ENCODE data around the gene CALHM6.
A peak's percentile ranks its signal among the peaks of the same experiment; 100 is the strongest.

Gene CALHM6

DNA sequence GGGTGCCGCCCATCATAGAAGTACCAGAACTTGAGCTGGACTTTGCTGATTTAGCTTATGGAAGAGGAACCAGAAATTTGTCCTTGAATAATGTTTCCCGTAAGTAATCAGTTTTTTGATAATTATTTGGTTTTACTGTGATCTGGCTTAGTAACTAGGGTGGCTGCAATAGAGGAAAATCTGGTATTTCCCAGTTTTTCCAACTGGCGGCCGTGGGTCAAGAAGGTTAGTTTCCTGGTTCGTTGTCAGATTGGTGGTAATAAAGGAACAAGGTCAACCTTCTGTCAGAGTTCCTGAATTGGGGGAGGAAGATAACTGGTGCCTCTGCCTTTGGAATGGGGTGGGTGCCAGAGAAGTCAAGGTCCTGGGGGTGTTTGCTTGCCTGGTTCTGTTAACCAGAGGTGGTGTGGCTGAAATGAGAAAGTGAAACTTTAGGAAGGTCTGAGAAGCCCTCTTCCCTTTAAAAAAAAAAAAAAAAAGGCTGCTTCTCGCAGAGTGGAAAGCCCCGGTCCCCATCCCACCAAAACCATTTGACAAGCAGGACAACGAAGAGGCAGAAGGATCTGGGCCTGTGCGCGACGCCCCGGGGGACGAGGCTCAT is at the start of gene CALHM6:
Gene CALHM6 (plus strand): TSS at position 45 of the 601 bp plus-strand sequence. CDS start 555 bp downstream, at position 600.
- no peaks in the 10 kb centered on the region for H3K9me3 ChIP-seq (ENCODE audit: insufficient read depth, low read length)
- H3K4me3 ChIP-seq (ENCODE audit: insufficient read length, low read depth) = peak within 1 kb of the TSS; percentile 51
- H3K36me3 ChIP-seq (ENCODE audit: insufficient read depth, insufficient read length, low read length) = no peaks in the 10 kb centered on the region
- peak; percentile 8 for DNase-seq (ENCODE audit: low read depth, low spot score)
- H3K4me1 ChIP-seq (ENCODE audit: insufficient read depth, insufficient read length) = no peaks in the 10 kb centered on the region
- H3K27me3 ChIP-seq (ENCODE audit: insufficient read depth, insufficient read length) = peaks cover 43% of the 10 kb centered on the region
- TF ChIP-seq SUZ12 (IDR thresholded peaks at IDR 0.05; ENCODE audit: extremely low read depth, insufficient read depth, insufficient read length) (no peak), YY1 (IDR thresholded peaks at IDR 0.05; ENCODE audit: insufficient read depth, insufficient read length) (no peak), ZNF274 (IDR thresholded peaks at IDR 0.05; ENCODE audit: low read depth, low read length) (no peak)
- peak within 1 kb of the TSS; percentile 72 for H3K9ac ChIP-seq (ENCODE audit: insufficient read length, low read depth)

- Histone ChIP-seq H3K9me3 (ENCODE audit: insufficient read depth, low read length) (no peaks in the 10 kb centered on the region), H3K36me3 (ENCODE audit: insufficient read depth, insufficient read length, low read length) (no peaks in the 10 kb centered on the region), H3K4me3 (ENCODE audit: insufficient read length, low read depth) (no peak overlapping the region), H3K4me1 (ENCODE audit: insufficient read depth, insufficient read length) (no peaks in the 10 kb centered on the region), H3K9ac (ENCODE audit: insufficient read length, low read depth) (no peak overlapping the region), H3K27me3 (ENCODE audit: insufficient read depth, insufficient read length) (no peaks in the 10 kb centered on the region)
- no peak for DNase-seq (ENCODE audit: low read depth, low spot score)
- TF ChIP-seq YY1 (IDR thresholded peaks at IDR 0.05; ENCODE audit: insufficient read depth, insufficient read length) (no peak), ZNF274 (IDR thresholded peaks at IDR 0.05; ENCODE audit: low read depth, low read length) (no peak), SUZ12 (IDR thresholded peaks at IDR 0.05; ENCODE audit: extremely low read depth, insufficient read depth, insufficient read length) (no peak)
Measured at GRCh38 chr6:116412270-116412669, 48.9 kb upstream of the CALHM6 start.

DNA sequence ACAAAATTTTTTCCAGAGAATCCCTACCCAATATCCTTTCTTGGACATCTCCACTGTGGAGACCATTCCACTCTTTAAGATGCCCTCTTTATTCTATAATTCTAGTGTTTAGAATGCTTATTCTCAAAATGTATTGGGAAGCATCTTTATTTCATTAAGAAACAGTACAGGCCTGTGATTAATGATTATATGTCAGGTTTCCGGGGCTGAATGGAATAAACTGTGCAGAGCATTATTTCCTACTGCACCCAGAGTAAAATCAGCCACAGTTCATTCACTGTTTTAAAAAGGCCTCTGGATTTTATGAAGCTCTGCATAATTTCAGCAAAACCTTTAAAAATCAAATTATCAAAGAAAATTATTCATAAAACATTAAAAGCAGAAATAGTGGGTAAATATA is 47.8 kb upstream of the CALHM6 start:
- no peak for DNase-seq (ENCODE audit: low read depth, low spot score)
- no peaks in the 10 kb centered on the region for H3K36me3 ChIP-seq (ENCODE audit: insufficient read depth, insufficient read length, low read length)
- H3K9me3 ChIP-seq (ENCODE audit: insufficient read depth, low read length) = no peaks in the 10 kb centered on the region
- no peak overlapping the region for H3K4me3 ChIP-seq (ENCODE audit: insufficient read length, low read depth)
- H3K27me3 ChIP-seq (ENCODE audit: insufficient read depth, insufficient read length) = no peaks in the 10 kb centered on the region
- no peaks in the 10 kb centered on the region for H3K4me1 ChIP-seq (ENCODE audit: insufficient read depth, insufficient read length)
- TF ChIP-seq SUZ12 (IDR thresholded peaks at IDR 0.05; ENCODE audit: extremely low read depth, insufficient read depth, insufficient read length) (no peak), YY1 (IDR thresholded peaks at IDR 0.05; ENCODE audit: insufficient read depth, insufficient read length) (no peak), ZNF274 (IDR thresholded peaks at IDR 0.05; ENCODE audit: low read depth, low read length) (no peak)
- no peak overlapping the region for H3K9ac ChIP-seq (ENCODE audit: insufficient read length, low read depth)

DNA sequence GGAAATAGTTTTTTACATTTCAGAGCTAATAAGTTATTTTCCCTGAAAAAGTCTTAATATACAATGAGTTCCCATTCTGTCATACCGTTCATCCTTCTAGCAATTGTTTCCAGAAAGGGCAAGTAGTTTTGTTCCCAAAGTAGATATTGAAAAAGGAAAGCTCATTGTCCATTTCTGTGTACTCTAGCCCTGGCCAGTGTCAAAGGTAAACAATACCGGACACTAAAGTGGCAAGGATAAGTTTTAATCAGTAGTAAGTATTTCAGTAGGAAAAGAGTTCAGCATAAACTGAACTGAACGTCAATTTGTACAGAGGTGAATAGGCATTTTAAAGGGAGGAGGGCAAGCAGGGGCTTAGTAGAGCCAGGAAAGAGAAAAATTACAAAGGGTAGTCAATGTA is 43.5 kb upstream of the CALHM6 start:
- TF ChIP-seq YY1 (IDR thresholded peaks at IDR 0.05; ENCODE audit: insufficient read depth, insufficient read length) (no peak), ZNF274 (IDR thresholded peaks at IDR 0.05; ENCODE audit: low read depth, low read length) (no peak), SUZ12 (IDR thresholded peaks at IDR 0.05; ENCODE audit: extremely low read depth, insufficient read depth, insufficient read length) (no peak)
- H3K4me3 ChIP-seq (ENCODE audit: insufficient read length, low read depth) = no peak overlapping the region
- H3K9ac ChIP-seq (ENCODE audit: insufficient read length, low read depth) = no peak overlapping the region
- H3K4me1 ChIP-seq (ENCODE audit: insufficient read depth, insufficient read length) = no peaks in the 10 kb centered on the region
- no peak for DNase-seq (ENCODE audit: low read depth, low spot score)
- no peaks in the 10 kb centered on the region for H3K27me3 ChIP-seq (ENCODE audit: insufficient read depth, insufficient read length)
- no peaks in the 10 kb centered on the region for H3K9me3 ChIP-seq (ENCODE audit: insufficient read depth, low read length)
- H3K36me3 ChIP-seq (ENCODE audit: insufficient read depth, insufficient read length, low read length) = no peaks in the 10 kb centered on the region

DNA sequence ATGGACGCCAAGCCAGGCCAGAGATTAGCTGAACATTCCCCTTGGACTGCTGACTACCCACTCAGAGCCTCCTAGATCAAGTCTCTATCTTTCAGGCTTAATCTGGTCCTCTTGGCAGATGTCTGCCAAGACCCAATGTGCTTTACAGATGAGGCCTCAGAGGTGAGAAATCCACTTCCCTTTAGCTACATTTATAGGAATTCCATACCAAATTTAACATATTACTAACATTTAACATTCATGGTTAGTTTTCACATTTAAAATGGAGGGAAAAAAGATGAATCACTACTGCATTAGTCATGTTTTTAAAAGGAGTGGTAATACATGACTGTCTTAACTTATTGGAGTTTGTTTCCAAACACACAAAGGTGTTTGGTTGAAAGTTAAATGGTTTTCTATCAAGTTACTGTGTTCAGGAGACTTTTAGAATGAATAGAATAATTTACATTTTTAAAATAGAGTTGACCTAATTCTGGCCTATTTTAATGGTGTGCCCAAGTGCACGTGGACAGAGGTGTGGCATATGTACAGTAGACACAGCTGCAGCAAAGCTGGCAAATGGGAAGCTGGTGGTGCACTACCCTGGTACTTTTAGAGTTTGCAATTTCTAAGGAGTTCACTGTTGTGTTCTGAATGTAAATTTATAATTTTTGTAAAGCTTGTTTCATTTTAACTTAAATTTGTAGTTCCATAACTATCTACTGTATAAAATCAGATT is 41.9 kb upstream of the CALHM6 start:
- TF ChIP-seq YY1 (IDR thresholded peaks at IDR 0.05; ENCODE audit: insufficient read depth, insufficient read length) (no peak), SUZ12 (IDR thresholded peaks at IDR 0.05; ENCODE audit: extremely low read depth, insufficient read depth, insufficient read length) (no peak), ZNF274 (IDR thresholded peaks at IDR 0.05; ENCODE audit: low read depth, low read length) (no peak)
- H3K36me3 ChIP-seq (ENCODE audit: insufficient read depth, insufficient read length, low read length) = no peaks in the 10 kb centered on the region
- H3K9ac ChIP-seq (ENCODE audit: insufficient read length, low read depth) = no peak overlapping the region
- no peaks in the 10 kb centered on the region for H3K4me1 ChIP-seq (ENCODE audit: insufficient read depth, insufficient read length)
- no peaks in the 10 kb centered on the region for H3K27me3 ChIP-seq (ENCODE audit: insufficient read depth, insufficient read length)
- H3K4me3 ChIP-seq (ENCODE audit: insufficient read length, low read depth) = no peak overlapping the region
- no peaks in the 10 kb centered on the region for H3K9me3 ChIP-seq (ENCODE audit: insufficient read depth, low read length)
- DNase-seq (ENCODE audit: low read depth, low spot score) = no peak

DNA sequence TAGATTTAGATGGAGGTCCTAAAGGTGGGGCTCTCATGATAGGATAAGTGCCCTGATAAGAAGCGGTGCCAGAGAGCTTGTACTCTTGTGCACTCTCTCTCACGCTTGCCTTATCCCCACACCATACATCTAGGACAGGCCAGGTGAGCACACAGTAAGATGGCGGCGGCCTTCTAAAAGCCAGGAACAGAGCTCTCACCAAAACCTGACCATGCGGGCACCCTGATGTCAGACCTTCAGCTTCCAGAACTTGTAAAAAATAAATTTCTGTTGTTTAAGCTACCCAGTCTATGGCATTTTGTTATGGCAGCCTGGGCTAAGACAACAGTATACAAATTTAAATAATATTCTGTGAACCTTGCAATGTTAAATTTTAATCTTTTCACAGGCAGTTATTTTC is 40.8 kb upstream of the CALHM6 start:
- no peaks in the 10 kb centered on the region for H3K27me3 ChIP-seq (ENCODE audit: insufficient read depth, insufficient read length)
- TF ChIP-seq ZNF274 (IDR thresholded peaks at IDR 0.05; ENCODE audit: low read depth, low read length) (no peak), YY1 (IDR thresholded peaks at IDR 0.05; ENCODE audit: insufficient read depth, insufficient read length) (no peak), SUZ12 (IDR thresholded peaks at IDR 0.05; ENCODE audit: extremely low read depth, insufficient read depth, insufficient read length) (no peak)
- no peaks in the 10 kb centered on the region for H3K36me3 ChIP-seq (ENCODE audit: insufficient read depth, insufficient read length, low read length)
- H3K4me3 ChIP-seq (ENCODE audit: insufficient read length, low read depth) = no peak overlapping the region
- no peak overlapping the region for H3K9ac ChIP-seq (ENCODE audit: insufficient read length, low read depth)
- H3K4me1 ChIP-seq (ENCODE audit: insufficient read depth, insufficient read length) = no peaks in the 10 kb centered on the region
- no peak for DNase-seq (ENCODE audit: low read depth, low spot score)
- no peaks in the 10 kb centered on the region for H3K9me3 ChIP-seq (ENCODE audit: insufficient read depth, low read length)

DNA sequence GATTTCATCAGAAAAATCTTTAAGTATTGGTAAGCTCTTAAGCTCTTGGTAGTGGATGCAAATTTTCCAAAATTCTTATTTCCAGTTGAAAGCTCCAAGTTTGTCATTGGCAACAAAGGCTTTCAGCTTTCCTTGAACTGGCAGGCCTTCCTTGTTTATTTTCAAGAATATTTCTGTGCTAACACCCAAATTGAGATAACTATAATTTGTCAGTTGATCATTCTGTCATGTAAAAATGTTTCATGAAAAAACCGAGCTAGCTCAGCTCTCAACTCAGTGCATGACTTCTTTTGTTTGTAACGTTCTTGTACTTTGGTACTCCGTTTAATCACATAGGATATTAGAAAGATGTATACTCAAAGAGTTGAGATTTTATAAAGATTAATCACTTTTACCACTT is 38.9 kb upstream of the CALHM6 start:
- no peak overlapping the region for H3K9ac ChIP-seq (ENCODE audit: insufficient read length, low read depth)
- TF ChIP-seq SUZ12 (IDR thresholded peaks at IDR 0.05; ENCODE audit: extremely low read depth, insufficient read depth, insufficient read length) (no peak), YY1 (IDR thresholded peaks at IDR 0.05; ENCODE audit: insufficient read depth, insufficient read length) (no peak), ZNF274 (IDR thresholded peaks at IDR 0.05; ENCODE audit: low read depth, low read length) (no peak)

More for the DNA sequence above, 38.9 kb upstream of the CALHM6 start:
- H3K9me3 ChIP-seq (ENCODE audit: insufficient read depth, low read length) = no peaks in the 10 kb centered on the region
- no peaks in the 10 kb centered on the region for H3K4me1 ChIP-seq (ENCODE audit: insufficient read depth, insufficient read length)
- no peak for DNase-seq (ENCODE audit: low read depth, low spot score)
- no peaks in the 10 kb centered on the region for H3K27me3 ChIP-seq (ENCODE audit: insufficient read depth, insufficient read length)
- H3K36me3 ChIP-seq (ENCODE audit: insufficient read depth, insufficient read length, low read length) = peaks cover 8% of the 10 kb centered on the region
- H3K4me3 ChIP-seq (ENCODE audit: insufficient read length, low read depth) = no peak overlapping the region
